NB4 (cell line): Measurements from ENCODE around the gene DGCR8.

ENCODE experiments used
- CTCF ChIP-seq: IDR thresholded peaks from one replicate; pipeline ENCODE4 v1.5.1; 2012; ENCODE audit warnings: low read depth, low read length
- POLR2A ChIP-seq: IDR thresholded peaks from 2 replicates; pipeline ENCODE4 v1.6.1; 2011; ENCODE audit warnings: mild to moderate bottlenecking; ENCODE audit not compliant: insufficient read length; ENCODE audit errors: extremely low read depth

GRCh38 chr22:20131859-20132685 lies 52.0 kb downstream of the DGCR8 start:
- no peak for TF ChIP-seq CTCF
- no peak for TF ChIP-seq POLR2A
